Heart left ventricle (tissue), 16 donors: ENCODE data around the gene TSC22D3. TPM values are rescaled to one million over a fixed set of nuclear protein-coding genes. Genes with fewer than 3 reads are reported as not detected.

Experiments used
- ATAC-seq, 4 donors: fragments of 200-7000 bp; cut with Tn5 transposase; one replicate each; pipeline ENCODE4 v1.9.1; 2020 to 2022; ENCODE audit warnings: moderate library complexity in 4 of 4, mild to moderate bottlenecking in 3 of 4, moderate number of reproducible peaks in 1 of 4
- DNase-seq, 5 donors: peaks; one replicate each; pipeline ENCODE4 v3.0.0-alpha.2; 2020
- H3K27ac ChIP-seq, 12 donors: fragments of 200-600 bp; sonication (generic) in 4 of 12; one replicate each; pipeline versions ENCODE4 v1.5.0 to v1.8.0; 2016 to 2022; ENCODE audit warnings: mild to moderate bottlenecking in 2 of 12
- H3K27me3 ChIP-seq, 9 donors: fragments of 200-600 bp; sonication (generic) in 2 of 9; one replicate each; pipeline versions ENCODE4 v1.5.1 to v1.8.0; 2016 to 2022; ENCODE audit warnings: mild to moderate bottlenecking in 3 of 9
- H3K36me3 ChIP-seq, 9 donors: fragments of 200-600 bp; sonication (generic) in 2 of 9; one replicate each; pipeline versions ENCODE4 v1.5.0 to v1.8.0; 2018 to 2022; ENCODE audit warnings: mild to moderate bottlenecking in 2 of 9
- H3K4me1 ChIP-seq, 12 donors: fragments of 200-600 bp; sonication (generic) in 4 of 12; one replicate each; pipeline versions ENCODE4 v1.5.0 to v1.8.0; 2016 to 2022; ENCODE audit warnings: mild to moderate bottlenecking in 3 of 12
- H3K4me3 ChIP-seq, 12 donors: fragments of 200-600 bp; sonication (generic) in 4 of 12; one replicate each; pipeline versions ENCODE4 v1.5.0 to v1.8.0; 2017 to 2022; ENCODE audit warnings: mild to moderate bottlenecking in 9 of 12, moderate library complexity in 4 of 12
- H3K9me3 ChIP-seq, 12 donors: fragments of 200-600 bp; sonication (generic) in 4 of 12; one replicate each; pipeline versions ENCODE4 v1.5.0 to v1.8.0; 2016 to 2022; ENCODE audit warnings: mild to moderate bottlenecking in 1 of 12
- POLR2A ChIP-seq, 2 donors: fragments of 450-650 bp; IDR thresholded peaks; one replicate each; pipeline ENCODE4 v1.6.1; 2017; ENCODE audit warnings: antibody characterized with exemption in 2 of 2, mild to moderate bottlenecking in 2 of 2, moderate library complexity in 2 of 2
- WGBS, 4 donors: extraction: QIAGEN DNeasy Blood & Tissue Kit in 2 of 4; methylation state at CpG; one replicate each; pipeline versions ENCODE4 v1.1.5 to v1.1.7; 2013 to 2018; 5-methylcytosine and 5-hydroxymethylcytosine counted together
- intact Hi-C, 10 donors: fragments of 100-400 bp; cut with DNase I; formaldehyde crosslinking; loops; one replicate each; pipeline versions ENCODE4 v1.11.1 to v1.14.2; 2022
- polyA plus RNA-seq, 2 donors: library from polyadenylated mRNA; stranded (reverse); fragments of 200-250 nt; gene quantifications; one replicate each; pipeline ENCODE4 v1.2.3, GENCODE V29; 2013
- total RNA-seq, 9 donors: library from RNA; depleted of rRNA in 2 of 9; stranded (reverse); fragments of >200 nt in 2 of 9; fragmentation: NEBNext Ultra II Directional in 3 of 9; extraction: Animal tissue kit (Norgen Biotek cat#: 25700) in 3 of 9; gene quantifications; one replicate each; pipeline versions ENCODE4 v1.1.0 to v1.2.4, GENCODE V29; 2016 to 2023
- TF ChIP-seq, protein P1 (sequence below), 12 donors: fragments of 200-600 bp; sonication (generic) in 4 of 12; IDR thresholded peaks; one replicate each; pipeline versions ENCODE4 v1.5.0 to v1.8.0; 2018 to 2022; ENCODE audit warnings: antibody characterized with exemption in 12 of 12, mild to moderate bottlenecking in 5 of 12
- donor health status: ischemic (EF 13 %, LVEDD 7.1; RV severe dilation, severe dysfunction).
- donor health status: healthy with polysubstance abuse.
- donor health status: DM: no; HTN: yes; CAD: no.
- donor health status: DM: no; HTN: no; CAD: no.
- donor health status: ischemic (EF 25% LVEDD 6.9; RV normal size, moderate dysfunction).
- donor health status: ischemic (EF 25% LVEDD 5.7; RV mildly dilated, moderate dysfunction).
- donor health status: healthy.
- donor health status: DM: yes; HTN: yes; CAD: no.
- donor health status: ischemic (EF 35%, LVEDD 5.7; RV mildly dilated, moderate dysfunction).
- donor health status: nonischemic (EF 11% LVEDD 7.7; RV severe dilation, severe dysfunction).
- donor health status: DM: yes; HTN: yes; CAD: no.
- donor health status: PGD.
- donor health status: ischemic (EF 29% LVEDD 5.4; RV normal size, mild dysfunction).
- donor health status: nonischemic (EF 23%, LVEDD 6.1; RV moderate dilation, normal function).

The TSC22D3 gene
- total and polyA plus RNA-seq, 11 donors: 28.0 to 145 (median 33.9) TPM

DNA sequence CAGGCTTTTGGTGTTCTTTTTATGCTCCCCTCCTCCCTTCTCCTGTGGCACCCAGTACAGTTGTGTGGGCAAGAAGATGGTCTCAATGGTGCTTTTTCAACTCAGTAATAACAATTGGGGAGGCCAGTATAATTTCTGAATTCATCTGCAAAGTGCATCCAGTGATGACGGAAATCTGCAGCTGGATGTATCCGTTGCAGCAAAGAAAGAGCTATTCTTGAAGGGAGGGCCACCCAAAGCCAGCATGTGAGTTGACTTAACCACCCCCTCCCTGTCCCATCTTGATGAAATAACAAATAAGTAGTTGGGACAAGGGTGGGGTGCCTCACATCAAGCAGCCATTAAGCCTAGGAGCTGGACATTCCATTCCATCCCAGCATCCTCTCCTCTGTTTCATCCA lies 30.7 kb downstream of the TSC22D3 start:
- Histone ChIP-seq H3K36me3 (no peaks in the 10 kb centered on the region), H3K9me3 (no peaks in the 10 kb centered on the region), H3K27me3 (peaks cover 0 to 19% (median 0%) of the 10 kb centered on the region in 9 donors), H3K4me3 (no peak overlapping the region), H3K27ac (no peak overlapping the region), H3K4me1 (peaks cover 7 to 76% (median 46%) of the 10 kb centered on the region in 12 donors)
- WGBS, 4 donors: 58 to 84% (median 78%) methylated on average over 2 of the region's 2 CpGs
- DNase-seq (no peak), ATAC-seq (no peak)
- TF ChIP-seq POLR2A (IDR thresholded peaks at IDR 0.05): no peak
- TF ChIP-seq, protein P1, sequence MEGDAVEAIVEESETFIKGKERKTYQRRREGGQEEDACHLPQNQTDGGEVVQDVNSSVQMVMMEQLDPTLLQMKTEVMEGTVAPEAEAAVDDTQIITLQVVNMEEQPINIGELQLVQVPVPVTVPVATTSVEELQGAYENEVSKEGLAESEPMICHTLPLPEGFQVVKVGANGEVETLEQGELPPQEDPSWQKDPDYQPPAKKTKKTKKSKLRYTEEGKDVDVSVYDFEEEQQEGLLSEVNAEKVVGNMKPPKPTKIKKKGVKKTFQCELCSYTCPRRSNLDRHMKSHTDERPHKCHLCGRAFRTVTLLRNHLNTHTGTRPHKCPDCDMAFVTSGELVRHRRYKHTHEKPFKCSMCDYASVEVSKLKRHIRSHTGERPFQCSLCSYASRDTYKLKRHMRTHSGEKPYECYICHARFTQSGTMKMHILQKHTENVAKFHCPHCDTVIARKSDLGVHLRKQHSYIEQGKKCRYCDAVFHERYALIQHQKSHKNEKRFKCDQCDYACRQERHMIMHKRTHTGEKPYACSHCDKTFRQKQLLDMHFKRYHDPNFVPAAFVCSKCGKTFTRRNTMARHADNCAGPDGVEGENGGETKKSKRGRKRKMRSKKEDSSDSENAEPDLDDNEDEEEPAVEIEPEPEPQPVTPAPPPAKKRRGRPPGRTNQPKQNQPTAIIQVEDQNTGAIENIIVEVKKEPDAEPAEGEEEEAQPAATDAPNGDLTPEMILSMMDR (IDR thresholded peaks at IDR 0.05): no peak
- intact Hi-C loops: loop anchor here in 1 of 10 donors (10.0 kb wide), 1 partner anchor 380 kb away; no protein-coding TSS in a partner anchor

DNA sequence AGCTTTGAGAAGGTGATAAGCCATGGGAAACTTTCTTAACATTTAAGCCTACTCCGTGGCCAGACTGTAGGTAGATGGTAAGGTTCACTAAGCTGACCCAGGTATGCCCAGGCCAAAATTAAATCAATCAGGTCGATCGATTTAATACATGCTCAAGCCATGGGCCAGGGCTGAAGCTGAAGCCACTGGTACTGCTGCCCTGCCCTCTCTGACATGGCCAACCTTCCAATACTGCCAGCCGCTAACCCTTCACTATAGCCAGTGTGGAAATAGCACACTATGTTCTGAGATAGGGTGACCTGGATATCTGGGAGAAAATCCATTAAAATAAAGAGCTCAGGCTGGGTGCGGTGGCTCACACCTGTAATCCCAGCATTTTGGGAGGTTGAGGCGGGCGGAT lies 31.6 kb downstream of the TSC22D3 start:
- Histone ChIP-seq H3K4me1 (peaks cover 7 to 81% (median 46%) of the 10 kb centered on the region in 12 donors), H3K27me3 (peaks cover 0 to 19% (median 0%) of the 10 kb centered on the region in 9 donors)
- TF ChIP-seq, protein P1 (IDR thresholded peaks at IDR 0.05): no peak
- no peak for TF ChIP-seq POLR2A (IDR thresholded peaks at IDR 0.05)

DNA sequence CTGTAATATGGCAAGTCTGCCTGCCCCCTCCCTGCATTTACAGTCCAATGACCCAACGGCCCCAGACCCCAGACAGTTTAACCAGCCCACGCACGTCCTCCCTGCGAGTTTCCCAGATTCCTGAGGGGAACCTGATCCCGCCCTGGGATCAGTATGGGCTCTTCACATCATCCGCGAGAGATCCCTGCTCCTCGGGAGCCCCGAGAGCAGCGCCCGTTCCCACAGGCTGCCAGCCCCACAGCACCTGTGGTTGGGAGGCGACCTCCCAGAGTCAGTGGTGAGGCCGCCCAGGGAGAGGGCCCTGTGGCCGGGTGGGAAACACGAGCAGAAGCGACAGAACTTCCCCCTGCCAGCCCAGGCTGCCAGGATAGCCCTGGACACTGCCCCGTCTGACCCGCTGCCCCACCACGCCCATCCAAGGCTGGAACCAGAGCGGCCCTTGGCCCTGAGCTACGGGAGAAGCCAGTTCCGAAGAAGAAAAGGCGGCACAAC lies 32.8 kb downstream of the TSC22D3 start:
- Histone ChIP-seq H3K27ac (peak overlapping the region; percentile 82 to 97 (median 90)), H3K4me1 (peaks cover 7 to 82% (median 44%) of the 10 kb centered on the region in 12 donors), H3K36me3 (no peaks in the 10 kb centered on the region), H3K4me3 (peak overlapping the region in 8 of 12 donors; percentile 14 to 43 (median 20)), H3K27me3 (peaks cover 0 to 15% (median 0%) of the 10 kb centered on the region in 9 donors), H3K9me3 (no peaks in the 10 kb centered on the region)
- TF ChIP-seq, protein P1 (IDR thresholded peaks at IDR 0.05): no peak
- TF ChIP-seq POLR2A (IDR thresholded peaks at IDR 0.05): no peak
- ATAC-seq (peak in 1 of 4 donors; percentile 3), DNase-seq (peak in 1 of 5 donors; percentile 64)
- intact Hi-C loops: loop anchor here in 1 of 10 donors (10.0 kb wide), 1 partner anchor 382 kb away; no protein-coding TSS in a partner anchor
- 48 to 74% (median 64%) methylated on average over 9 to 23 of the region's 23 CpGs for WGBS, 4 donors

More for the DNA sequence above, 31.6 kb downstream of the TSC22D3 start:
- DNase-seq: no peak
- H3K27ac ChIP-seq: peak overlapping the region in 3 of 12 donors; percentile 89 to 92 (median 90)
- H3K36me3 ChIP-seq: no peaks in the 10 kb centered on the region
- WGBS, 4 donors: 87 to 99% (median 94%) methylated on average over 7 of the region's 7 CpGs
- intact Hi-C loops: loop anchor here in 1 of 10 donors (10.0 kb wide), 1 partner anchor 381 kb away; no protein-coding TSS in a partner anchor
- no peaks in the 10 kb centered on the region for H3K9me3 ChIP-seq
- no peak overlapping the region for H3K4me3 ChIP-seq
- no peak for ATAC-seq

DNA sequence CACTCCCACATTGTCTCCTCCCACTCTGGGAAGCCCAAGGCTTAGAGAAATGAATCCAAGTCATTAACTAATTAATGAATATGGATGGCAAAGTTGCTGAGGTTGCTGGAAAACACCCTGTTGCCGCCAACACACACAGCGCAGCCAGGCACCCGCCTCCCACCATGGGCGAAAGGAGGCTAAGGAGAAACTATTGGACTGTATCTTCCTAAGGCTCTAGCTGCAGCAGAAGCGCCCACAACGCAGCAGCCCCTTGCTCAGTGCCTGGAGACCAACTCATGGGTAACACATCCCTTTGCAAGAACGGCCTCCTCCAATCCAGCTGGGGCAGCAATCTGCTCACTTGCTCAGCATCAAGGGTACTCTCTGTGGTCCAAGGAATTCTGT lies 34.2 kb downstream of the TSC22D3 start:
- WGBS, 4 donors: 45 to 66% (median 57%) methylated on average over 5 to 7 of the region's 7 CpGs
- DNase-seq (peak in 1 of 5 donors; percentile 19), ATAC-seq (no peak)
- no peak for TF ChIP-seq POLR2A (IDR thresholded peaks at IDR 0.05)
- TF ChIP-seq, protein P1 (IDR thresholded peaks at IDR 0.05): no peak
- Histone ChIP-seq H3K36me3 (no peaks in the 10 kb centered on the region), H3K4me1 (peaks cover 7 to 82% (median 45%) of the 10 kb centered on the region in 12 donors), H3K27ac (peak overlapping the region; percentile 68 to 97 (median 90)), H3K4me3 (peak overlapping the region in 2 of 12 donors; percentile 26 to 34), H3K27me3 (peaks cover 0 to 15% (median 0%) of the 10 kb centered on the region in 9 donors), H3K9me3 (no peaks in the 10 kb centered on the region)
- intact Hi-C loops: loop anchor here in 1 of 10 donors (10.0 kb wide), 1 partner anchor 383 kb away; no protein-coding TSS in a partner anchor
